ENCODE data around the gene TCIRG1. TPM values are rescaled to one million over a fixed set of nuclear protein-coding genes. Genes with fewer than 3 reads are reported as not detected.

The TCIRG1 gene
- total RNA-seq, 4 donors from 2014 or later, result 13.4 to 24.5 (median 14.1) TPM

DNA sequence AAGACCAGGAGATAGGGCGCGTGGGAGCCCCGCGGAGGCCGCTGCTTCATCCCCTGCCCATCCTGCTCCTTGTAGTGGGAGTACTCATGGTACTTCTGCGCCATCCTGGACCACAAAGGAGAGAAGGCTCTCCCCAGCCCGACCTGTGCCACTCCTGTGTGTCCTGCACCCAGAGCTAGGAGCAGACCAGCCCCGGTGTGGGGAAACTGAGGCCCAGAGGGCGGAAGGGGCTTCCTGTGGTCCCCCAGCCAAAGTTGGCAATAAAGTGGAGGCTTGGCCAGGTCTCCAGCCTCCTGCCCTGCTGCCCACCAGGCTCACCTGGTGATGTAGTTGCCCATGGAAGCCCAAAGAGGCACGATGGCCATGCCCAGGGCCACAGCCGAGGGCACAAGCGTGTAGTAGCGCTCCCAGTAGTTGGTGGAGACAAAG is 39.6 kb upstream of the TCIRG1 start:
- no peaks in the 10 kb centered on the region for H3K4me1 ChIP-seq
- ATAC-seq, result no peak
- in situ Hi-C loops (cut with MboI; ENCODE audit: low sequenced_read_pairs in 4 of 4), result no loop called here

DNA sequence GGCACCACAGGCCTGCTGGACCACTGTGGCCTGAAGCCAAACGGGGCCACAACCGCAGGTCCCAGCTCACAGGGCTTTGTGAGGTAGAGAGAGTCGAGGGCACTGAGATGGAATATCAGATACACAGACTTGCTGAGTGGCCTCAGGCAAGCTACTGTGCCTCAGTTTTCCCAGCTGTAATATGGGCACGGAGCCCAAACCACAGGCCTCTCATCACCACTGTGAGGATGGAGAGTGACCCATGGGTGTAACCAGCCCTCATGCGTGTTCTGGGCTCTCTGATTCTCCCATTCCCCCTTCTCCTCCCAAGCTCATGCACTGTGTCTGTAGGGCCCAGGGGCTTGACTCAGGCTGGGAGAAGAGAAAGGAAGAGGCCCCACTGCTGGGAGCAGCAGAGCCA is 39.1 kb upstream of the TCIRG1 start:
- TF ChIP-seq, protein P1, sequence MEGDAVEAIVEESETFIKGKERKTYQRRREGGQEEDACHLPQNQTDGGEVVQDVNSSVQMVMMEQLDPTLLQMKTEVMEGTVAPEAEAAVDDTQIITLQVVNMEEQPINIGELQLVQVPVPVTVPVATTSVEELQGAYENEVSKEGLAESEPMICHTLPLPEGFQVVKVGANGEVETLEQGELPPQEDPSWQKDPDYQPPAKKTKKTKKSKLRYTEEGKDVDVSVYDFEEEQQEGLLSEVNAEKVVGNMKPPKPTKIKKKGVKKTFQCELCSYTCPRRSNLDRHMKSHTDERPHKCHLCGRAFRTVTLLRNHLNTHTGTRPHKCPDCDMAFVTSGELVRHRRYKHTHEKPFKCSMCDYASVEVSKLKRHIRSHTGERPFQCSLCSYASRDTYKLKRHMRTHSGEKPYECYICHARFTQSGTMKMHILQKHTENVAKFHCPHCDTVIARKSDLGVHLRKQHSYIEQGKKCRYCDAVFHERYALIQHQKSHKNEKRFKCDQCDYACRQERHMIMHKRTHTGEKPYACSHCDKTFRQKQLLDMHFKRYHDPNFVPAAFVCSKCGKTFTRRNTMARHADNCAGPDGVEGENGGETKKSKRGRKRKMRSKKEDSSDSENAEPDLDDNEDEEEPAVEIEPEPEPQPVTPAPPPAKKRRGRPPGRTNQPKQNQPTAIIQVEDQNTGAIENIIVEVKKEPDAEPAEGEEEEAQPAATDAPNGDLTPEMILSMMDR (IDR thresholded peaks at IDR 0.05 in 4 of 5, conservative IDR thresholded peaks at IDR 0.05 in 1 of 5), result no peak
- no peak for TF ChIP-seq POLR2A (IDR thresholded peaks at IDR 0.05)
- H3K4me1 ChIP-seq, result no peaks in the 10 kb centered on the region
- in situ Hi-C loops (cut with MboI; ENCODE audit: low sequenced_read_pairs in 4 of 4), result no loop called here
- no peaks in the 10 kb centered on the region for H3K9me3 ChIP-seq
- H3K27me3 ChIP-seq, result peaks cover 0 to 4% (median 0%) of the 10 kb centered on the region in 3 donors
- intact Hi-C loops (cut with DNase I; ENCODE audit: low total_unique reads), result loop anchor here (5.0 kb wide), 1 partner anchor 38 kb away; the partner anchor contains the start of gene TCIRG1
- H3K4me3 ChIP-seq, result no peak overlapping the region
- ATAC-seq (no peak), DNase-seq (no peak)
- no peaks in the 10 kb centered on the region for H3K36me3 ChIP-seq
- H3K27ac ChIP-seq, result no peak overlapping the region

More for the DNA sequence above, 39.6 kb upstream of the TCIRG1 start:
- Histone ChIP-seq H3K27ac (no peak overlapping the region), H3K27me3 (peaks cover 0 to 3% (median 0%) of the 10 kb centered on the region in 3 donors), H3K4me3 (no peak overlapping the region), H3K36me3 (no peaks in the 10 kb centered on the region), H3K9me3 (no peaks in the 10 kb centered on the region)
- intact Hi-C loops (cut with DNase I; ENCODE audit: low total_unique reads), result no loop called here
- DNase-seq, result no peak
- TF ChIP-seq, protein P1 (IDR thresholded peaks at IDR 0.05 in 4 of 5, conservative IDR thresholded peaks at IDR 0.05 in 1 of 5), result no peak
- TF ChIP-seq POLR2A (IDR thresholded peaks at IDR 0.05), result no peak

DNA sequence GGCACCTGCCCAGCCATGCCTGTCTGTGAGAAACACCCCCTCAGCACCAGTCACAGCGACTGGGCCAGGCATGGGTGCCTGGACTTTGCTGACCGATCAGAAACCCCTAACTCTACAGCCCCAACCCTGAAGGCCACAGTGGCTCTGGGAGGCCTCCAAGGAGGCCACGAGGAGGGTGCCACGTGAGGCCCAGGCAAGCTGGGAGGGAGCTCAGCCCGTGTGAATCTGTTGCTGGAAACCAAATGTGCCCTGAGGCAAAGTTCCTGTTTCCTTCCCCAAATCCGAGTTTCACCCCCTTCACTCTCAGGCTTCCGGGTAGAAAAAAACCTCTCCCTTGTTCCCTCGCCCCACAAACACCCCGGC is 36.3 kb upstream of the TCIRG1 start:
- DNase-seq (no peak), ATAC-seq (no peak)
- no peak overlapping the region for H3K27ac ChIP-seq
- H3K27me3 ChIP-seq, result peaks cover 0 to 4% (median 0%) of the 10 kb centered on the region in 3 donors
- in situ Hi-C loops (cut with MboI; ENCODE audit: low sequenced_read_pairs in 4 of 4), result no loop called here
- no peaks in the 10 kb centered on the region for H3K4me1 ChIP-seq
- TF ChIP-seq, protein P1 (IDR thresholded peaks at IDR 0.05 in 4 of 5, conservative IDR thresholded peaks at IDR 0.05 in 1 of 5), result no peak
- TF ChIP-seq POLR2A (IDR thresholded peaks at IDR 0.05), result no peak
- no peaks in the 10 kb centered on the region for H3K36me3 ChIP-seq
- peak overlapping the region in 2 of 4 donors; percentile 54 to 61 for H3K4me3 ChIP-seq
- H3K9me3 ChIP-seq, result no peaks in the 10 kb centered on the region
- intact Hi-C loops (cut with DNase I; ENCODE audit: low total_unique reads), result loop anchor here (5.0 kb wide), 1 partner anchor 35 kb away; the partner anchor contains the start of gene TCIRG1

DNA sequence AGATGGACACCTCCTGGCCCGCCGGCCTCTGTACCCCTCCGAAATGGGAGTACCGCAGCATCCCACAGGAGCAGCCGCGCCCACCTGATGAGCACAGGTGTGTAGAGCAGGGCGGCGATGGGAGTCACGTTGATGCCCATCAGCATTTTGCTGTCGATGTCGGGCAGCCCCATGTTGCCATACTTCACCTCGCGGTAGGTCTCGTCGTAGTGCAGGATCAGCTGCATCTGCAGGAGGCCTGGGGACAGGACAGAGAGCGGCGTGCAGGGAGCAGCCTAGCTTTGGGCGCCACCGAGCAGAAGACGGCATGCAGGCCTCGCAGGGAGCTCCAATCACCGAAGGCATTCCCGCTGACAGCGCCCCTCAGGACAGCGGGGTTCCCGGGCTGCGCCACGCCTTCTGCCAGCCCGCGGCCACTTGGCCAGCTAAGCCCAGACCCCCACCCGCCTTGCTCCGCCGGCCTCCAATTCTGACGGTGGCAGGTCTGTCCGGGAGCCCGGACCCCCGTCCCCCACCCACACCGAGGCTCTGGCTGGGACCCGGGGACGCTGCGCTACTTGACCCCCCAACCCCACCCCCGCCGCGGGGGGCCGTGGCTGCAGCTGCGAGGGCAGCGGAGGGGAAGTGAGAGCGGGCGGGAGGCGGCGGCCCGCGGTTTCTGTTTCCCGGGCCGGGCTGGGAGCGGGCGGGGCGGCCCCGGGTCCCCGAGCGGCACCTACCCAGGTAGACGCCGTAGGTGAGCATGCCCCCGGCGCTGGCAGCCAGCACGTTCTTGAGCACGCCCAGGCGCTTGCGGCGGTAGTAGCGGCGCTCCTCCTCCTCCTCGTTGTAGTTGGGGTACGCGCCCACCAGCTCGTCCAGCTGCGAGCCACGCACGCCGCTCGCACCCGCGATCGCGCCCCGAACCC is 35.6 kb upstream of the TCIRG1 start:
- ATAC-seq (peak; percentile 15 to 32), DNase-seq (no peak)
- peaks cover 0 to 4% (median 0%) of the 10 kb centered on the region in 3 donors for H3K27me3 ChIP-seq
- no peaks in the 10 kb centered on the region for H3K9me3 ChIP-seq
- no peaks in the 10 kb centered on the region for H3K36me3 ChIP-seq
- no peaks in the 10 kb centered on the region for H3K4me1 ChIP-seq
- H3K4me3 ChIP-seq, result peak overlapping the region; percentile 54 to 77 (median 63)
- in situ Hi-C loops (cut with MboI; ENCODE audit: low sequenced_read_pairs in 4 of 4), result no loop called here
- peak overlapping the region in 3 of 4 donors; percentile 47 to 54 (median 51) for H3K27ac ChIP-seq
- intact Hi-C loops (cut with DNase I; ENCODE audit: low total_unique reads), result loop anchor here (5.0 kb wide), 1 partner anchor 34 kb away; the partner anchor contains the start of gene TCIRG1
- TF ChIP-seq, protein P1 (IDR thresholded peaks at IDR 0.05 in 4 of 5, conservative IDR thresholded peaks at IDR 0.05 in 1 of 5), result no peak
- no peak for TF ChIP-seq POLR2A (IDR thresholded peaks at IDR 0.05)
